ENCODE data around the gene GNB2.

GRCh38 chr7:100686201-100686821, 12.8 kb downstream of the GNB2 start:
- TF ChIP-seq CTCF (IDR thresholded peaks at IDR 0.05), result no peak
- TF ChIP-seq POLR2A (IDR thresholded peaks at IDR 0.05), result no peak

Measured in testis (tissue), 2 donors.